CD14-positive monocyte (primary cell): ENCODE data around the gene MKNK1. TPM values are rescaled to one million over a fixed set of nuclear protein-coding genes. Genes with fewer than 3 reads are reported as not detected.

Source experiments
- DNase-seq, 3 donors: peaks; one replicate each; pipeline ENCODE4 v3.0.0-alpha.2; 2011 to 2022
- H2AFZ ChIP-seq: 2 replicates; pipeline ENCODE4 v1.6.0; 2012; ENCODE audit warnings: mild to moderate bottlenecking, low read depth, low read length, inconsistent platforms; ENCODE audit not compliant: insufficient read depth, poor library complexity, severe bottlenecking
- H3K27ac ChIP-seq, 2 donors: 1 replicate in 1 of 2; 2 replicates in 1 of 2; pipeline ENCODE4 v1.5.1; 2012 to 2013; ENCODE audit warnings: low read length in 2 of 2, control low read depth in 1 of 2, inconsistent platforms in 1 of 2, low read depth in 1 of 2, mild to moderate bottlenecking in 1 of 2
- H3K27me3 ChIP-seq, 2 donors: one replicate each; pipeline versions ENCODE4 v1.6.0 to v1.6.1; 2011 to 2013; ENCODE audit warnings: low read length in 2 of 2; ENCODE audit not compliant: control insufficient read depth in 2 of 2, insufficient read depth in 2 of 2
- H3K36me3 ChIP-seq, 2 donors: replicated peaks in 1 of 2; 1 replicate in 1 of 2; 2 replicates in 1 of 2; pipeline versions ENCODE4 v1.5.1 to v1.6.1; 2012 to 2013; ENCODE audit warnings: low read length in 2 of 2, control low read depth in 1 of 2, inconsistent platforms in 1 of 2, mild to moderate bottlenecking in 1 of 2; ENCODE audit not compliant: insufficient read depth in 2 of 2, control insufficient read depth in 1 of 2
- H3K4me1 ChIP-seq, 2 donors: 1 replicate in 1 of 2; 2 replicates in 1 of 2; pipeline versions ENCODE4 v1.5.1 to v1.6.1; 2012 to 2013; ENCODE audit warnings: low read length in 2 of 2, control low read depth in 1 of 2, inconsistent platforms in 1 of 2, mild to moderate bottlenecking in 1 of 2, moderate library complexity in 1 of 2; ENCODE audit not compliant: insufficient read depth in 2 of 2, control insufficient read depth in 1 of 2
- H3K4me2 ChIP-seq: replicated peaks from 2 replicates; pipeline ENCODE3; 2012; ENCODE audit warnings: low read length, moderate library complexity, mild to moderate bottlenecking; ENCODE audit not compliant: poor library complexity, severe bottlenecking; ENCODE audit errors: extremely low read depth
- H3K4me3 ChIP-seq, 3 experiments: fragments of 200-600 bp in 1 of 3; sonication (generic) in 1 of 3; replicated peaks in 1 of 3; 1 replicate in 2 of 3; 2 replicates in 1 of 3; pipeline ENCODE4 v1.5.1; 2011 to 2013; ENCODE audit warnings: low read length in 3 of 3, mild to moderate bottlenecking in 3 of 3, control low read depth in 2 of 3, low read depth in 2 of 3, inconsistent platforms in 1 of 3, moderate library complexity in 1 of 3
- H3K79me2 ChIP-seq: 2 replicates; pipeline ENCODE4 v1.6.0; 2012; ENCODE audit warnings: mild to moderate bottlenecking, control low read depth, inconsistent platforms, low read length, moderate library complexity; ENCODE audit not compliant: insufficient read depth
- H3K9ac ChIP-seq: 2 replicates; pipeline ENCODE4 v1.6.0; 2017; ENCODE audit warnings: low read length, mild to moderate bottlenecking; ENCODE audit not compliant: insufficient read depth, poor library complexity, severe bottlenecking
- H3K9me3 ChIP-seq, 2 donors: replicated peaks in 1 of 2; 1 replicate in 1 of 2; 2 replicates in 1 of 2; pipeline versions ENCODE4 v1.5.1 to v1.6.1; 2012 to 2013; ENCODE audit warnings: low read length in 2 of 2, control low read depth in 1 of 2; ENCODE audit not compliant: control insufficient read depth in 1 of 2, insufficient read depth in 1 of 2
- H4K20me1 ChIP-seq: 2 replicates; pipeline ENCODE4 v1.6.0; 2012; ENCODE audit warnings: mild to moderate bottlenecking, low read length, control low read depth, moderate library complexity; ENCODE audit not compliant: insufficient read depth
- H3K27ac Mint-ChIP-seq, 7 donors: one replicate each; pipeline ENCODE4 v1.8.0; 2020; ENCODE audit warnings: mild to moderate bottlenecking in 7 of 7, mixed read lengths in 7 of 7, moderate library complexity in 6 of 7, inconsistent platforms in 2 of 7
- H3K27me3 Mint-ChIP-seq, 3 donors: one replicate each; pipeline ENCODE4 v1.8.0; 2021 to 2022; ENCODE audit warnings: low read depth in 3 of 3, mild to moderate bottlenecking in 3 of 3, mixed read lengths in 3 of 3, moderate library complexity in 3 of 3, inconsistent platforms in 1 of 3
- H3K36me3 Mint-ChIP-seq, 2 donors: one replicate each; pipeline ENCODE4 v1.8.0; 2020; ENCODE audit warnings: mixed read lengths in 2 of 2, inconsistent platforms in 1 of 2, mild to moderate bottlenecking in 1 of 2
- H3K4me1 Mint-ChIP-seq: one replicate; pipeline ENCODE4 v1.8.0; 2020; ENCODE audit warnings: mild to moderate bottlenecking, mixed read lengths
- H3K4me3 Mint-ChIP-seq, 2 donors: one replicate each; pipeline ENCODE4 v1.8.0; 2020; ENCODE audit warnings: mild to moderate bottlenecking in 2 of 2, mixed read lengths in 2 of 2, moderate library complexity in 1 of 2
- H3K9me3 Mint-ChIP-seq, 7 donors: one replicate each; pipeline ENCODE4 v1.8.0; 2020 to 2022; ENCODE audit warnings: mixed read lengths in 7 of 7, mild to moderate bottlenecking in 6 of 7, moderate library complexity in 6 of 7, inconsistent platforms in 2 of 7
- CTCF ChIP-seq: fragments of 200-600 bp; IDR thresholded peaks from one replicate; pipeline ENCODE4 v1.8.0; 2022; ENCODE audit warnings: antibody characterized with exemption, mild to moderate bottlenecking
- WGBS: methylation state at CpG from one replicate; pipeline ENCODE4 v1.1.5; 2013; ENCODE audit warnings: missing lambda C conversion rate; ENCODE audit not compliant: insufficient coverage; 5-methylcytosine and 5-hydroxymethylcytosine counted together
- intact Hi-C, 2 donors: fragments of 100-400 bp; cut with micrococcal nuclease; formaldehyde crosslinking; loops; one replicate each; pipeline versions ENCODE4 v1.15.0 to v1.15.1; 2023
- polyA plus RNA-seq, 3 donors: library from polyadenylated mRNA; depleted of rRNA in 1 of 3; unstranded in 2 of 3; stranded (reverse) in 1 of 3; fragments of 300-500 nt in 2 of 3; fragments of >200 nt in 1 of 3; fragmentation: Illumina TruSeq in 2 of 3; gene quantifications; 1 replicate in 2 of 3; 2 replicates in 1 of 3; pipeline ENCODE4 v1.2.3, GENCODE V29; 2012 to 2021

The MKNK1 gene
- polyA plus RNA-seq, 3 donors, result 38.2 to 144 (median 38.6) TPM

- 97% methylated on average over 17 of the region's 19 CpGs for WGBS
- Histone ChIP-seq H3K9me3 (no peaks in the 10 kb centered on the region), H3K27ac (no peak overlapping the region), H3K4me1 (no peaks in the 10 kb centered on the region), H3K36me3 (no peaks in the 10 kb centered on the region), H3K4me2 (no peak overlapping the region), H4K20me1 (no peaks in the 10 kb centered on the region), H3K79me2 (no peaks in the 10 kb centered on the region), H3K9ac (no peak overlapping the region), H2AFZ (no peak overlapping the region), H3K4me3 (no peak overlapping the region), H3K27me3 (peaks cover 0 to 5% of the 10 kb centered on the region in 2 donors)
- Mint-ChIP-seq H3K27ac (no peak overlapping the region), H3K36me3 (no peaks in the 10 kb centered on the region), H3K27me3 (peaks cover 6 to 21% (median 10%) of the 10 kb centered on the region in 3 donors), H3K4me3 (no peak overlapping the region), H3K9me3 (no peaks in the 10 kb centered on the region), H3K4me1 (no peaks in the 10 kb centered on the region)
- intact Hi-C loops, result no loop called here
- no peak for TF ChIP-seq CTCF
- no peak for DNase-seq
Measured at GRCh38 chr1:46510341-46510997, 93.6 kb downstream of the MKNK1 start.

- no peaks in the 10 kb centered on the region for H3K36me3 ChIP-seq
- H3K4me1 ChIP-seq, result no peaks in the 10 kb centered on the region
- TF ChIP-seq CTCF, result no peak
- no peak overlapping the region for H3K27ac ChIP-seq
- no peak overlapping the region for H3K9ac ChIP-seq
- H3K4me3 ChIP-seq, result no peak overlapping the region
- no peak overlapping the region for H2AFZ ChIP-seq
- no peak overlapping the region for H3K4me2 ChIP-seq
- peaks cover 0 to 5% of the 10 kb centered on the region in 2 donors for H3K27me3 ChIP-seq
- no peaks in the 10 kb centered on the region for H3K9me3 ChIP-seq
- DNase-seq, result no peak
- no peak overlapping the region for H3K4me3 Mint-ChIP-seq
- no peaks in the 10 kb centered on the region for H3K79me2 ChIP-seq
- no peak overlapping the region for H3K27ac Mint-ChIP-seq
- WGBS, result no CpG with 5 or more reads among the region's 5 CpGs
- no peaks in the 10 kb centered on the region for H3K9me3 Mint-ChIP-seq
- peaks cover 5 to 13% (median 6%) of the 10 kb centered on the region in 3 donors for H3K27me3 Mint-ChIP-seq
- H4K20me1 ChIP-seq, result no peaks in the 10 kb centered on the region
- no peaks in the 10 kb centered on the region for H3K4me1 Mint-ChIP-seq
- no peaks in the 10 kb centered on the region for H3K36me3 Mint-ChIP-seq
- intact Hi-C loops, result no loop called here
Measured at GRCh38 chr1:46508757-46509156, 95.3 kb downstream of the MKNK1 start.

Other genes with a start within 250 kb of the MKNK1 start
- 10 to 100 TPM; 11.5 to 47.1 (median 11.5) TPM for gene FAAH, start 210.0 kb downstream of the MKNK1 start, polyA plus RNA-seq
- gene DMBX1, start 114.4 kb downstream of the MKNK1 start, polyA plus RNA-seq, result not detected
- not detected for gene KNCN, start 52.6 kb downstream of the MKNK1 start, polyA plus RNA-seq
- gene MOB3C, start 12.5 kb upstream of the MKNK1 start, polyA plus RNA-seq, result 10 to 100 TPM in 1 of 3 donors, 1 to 10 TPM in 2; 5.3 to 18.1 (median 6.1) TPM
- 10 to 100 TPM; 16.9 to 45.4 (median 33.4) TPM for gene ATPAF1, start 64.1 kb upstream of the MKNK1 start, polyA plus RNA-seq
- not detected for gene TEX38, start 67.6 kb upstream of the MKNK1 start, polyA plus RNA-seq
- 10 to 100 TPM; 31.4 to 75.5 (median 49.8) TPM for gene EFCAB14, start 114.8 kb upstream of the MKNK1 start, polyA plus RNA-seq
- gene CYP4B1, start 194.8 kb upstream of the MKNK1 start, polyA plus RNA-seq, result not detected